ENCODE measurements around the gene DTWD2. TPM values are rescaled to one million over a fixed set of nuclear protein-coding genes. Genes with fewer than 3 reads are reported as not detected.
"Not testable (repeated sequence)": the region's sequence is repeated elsewhere in the genome, so short reads cannot be mapped to it uniquely, and the experiment has no call there.

The DTWD2 gene
- total and polyA plus RNA-seq, 2 experiments from 2014 or later, result 4.1 to 15.4 TPM

- Mint-ChIP-seq H3K4me3 (no peak overlapping the region), H3K36me3 (ENCODE audit: low read depth) (peaks cover 6% of the 10 kb centered on the region; the same call in 1 of the 3 replicates), H3K9me3 (no peaks in the 10 kb centered on the region), H3K27ac (peak overlapping the region; percentile 8; the same call in 1 of the 2 replicates), H3K4me1 (peaks cover 26% of the 10 kb centered on the region), H3K27me3 (ENCODE audit: insufficient read depth, low read depth, poor library complexity) (no peaks in the 10 kb centered on the region)
- H3F3A ChIP-seq (replicated peaks; ENCODE audit: low read depth), result no peaks in the 10 kb centered on the region
- H2AFZ ChIP-seq, result no peak overlapping the region
- H3K79me2 ChIP-seq (replicated peaks; ENCODE audit: insufficient read depth), result no peaks in the 10 kb centered on the region
- TF ChIP-seq CTCF (conservative IDR thresholded peaks at IDR 0.05; ENCODE audit: low read depth in 2 of 2), result no peak
- no peak for TF ChIP-seq EZH2phosphoT487 (IDR thresholded peaks at IDR 0.05; ENCODE audit: unreplicated experiment)
- TF ChIP-seq EZH2 (IDR thresholded peaks at IDR 0.05; ENCODE audit: low read depth, unreplicated experiment), result no peak
- no peak for TF ChIP-seq POLR2AphosphoS5 (IDR thresholded peaks at IDR 0.05; ENCODE audit: low read depth)
- TF ChIP-seq CREB1 (CRISPR knock-in tag; IDR thresholded peaks at IDR 0.05; ENCODE audit: low read depth), result no peak
- no peak for TF ChIP-seq REST (IDR thresholded peaks at IDR 0.05; ENCODE audit: unreplicated experiment)
- TF ChIP-seq ZNF114 (CRISPR knock-in tag; IDR thresholded peaks at IDR 0.05), result no peak
- ATAC-seq, result no peak
- H3K4me3 ChIP-seq, result no peak overlapping the region
- no peak overlapping the region for H3K27ac ChIP-seq (ENCODE audit: low read depth)
- peaks cover 27% of the 10 kb centered on the region for H3K4me1 ChIP-seq (ENCODE audit: insufficient read depth)
- H3K4me2 ChIP-seq, result no peak overlapping the region
- H3K36me3 ChIP-seq (ENCODE audit: insufficient read depth), result no peaks in the 10 kb centered on the region
- no peaks in the 10 kb centered on the region for H3K9me2 ChIP-seq (ENCODE audit: insufficient read depth)
- H3K27me3 ChIP-seq (ENCODE audit: insufficient read depth), result no peaks in the 10 kb centered on the region
- DNase-seq (ENCODE audit: low spot score), result no peak
- H4K20me1 ChIP-seq (replicated peaks; ENCODE audit: insufficient read depth), result no peaks in the 10 kb centered on the region
Observed at GRCh38 chr5:118918232-118918631, 70.1 kb downstream of the DTWD2 start.

- peaks cover 19% of the 10 kb centered on the region for H3K4me1 ChIP-seq (ENCODE audit: insufficient read depth)
- H3K9me2 ChIP-seq (ENCODE audit: insufficient read depth); H3K27ac ChIP-seq (ENCODE audit: low read depth); H3K4me3 Mint-ChIP-seq; H3K27ac Mint-ChIP-seq; H3K36me3 ChIP-seq (ENCODE audit: insufficient read depth); H4K20me1 ChIP-seq (replicated peaks; ENCODE audit: insufficient read depth); H2AFZ ChIP-seq; DNase-seq (ENCODE audit: low spot score); H3K79me2 ChIP-seq (replicated peaks; ENCODE audit: insufficient read depth); H3K4me2 ChIP-seq; H3K27me3 ChIP-seq (ENCODE audit: insufficient read depth); H3K36me3 Mint-ChIP-seq (ENCODE audit: low read depth); H3K4me3 ChIP-seq; ATAC-seq; H3F3A ChIP-seq (replicated peaks; ENCODE audit: low read depth); H3K9me3 Mint-ChIP-seq; H3K27me3 Mint-ChIP-seq (ENCODE audit: insufficient read depth, low read depth, poor library complexity): not testable (repeated sequence)
- peaks cover 17% of the 10 kb centered on the region for H3K4me1 Mint-ChIP-seq
Observed at GRCh38 chr5:118907536-118907935, 80.8 kb downstream of the DTWD2 start.
